ENCODE data around the gene EXT2.

Gene EXT2

GRCh38 chr11:44236296-44236695, 140.8 kb downstream of the EXT2 start:
- FAIRE-seq (no peak), DNase-seq (ENCODE audit: low spot score) (no peak)

DNA sequence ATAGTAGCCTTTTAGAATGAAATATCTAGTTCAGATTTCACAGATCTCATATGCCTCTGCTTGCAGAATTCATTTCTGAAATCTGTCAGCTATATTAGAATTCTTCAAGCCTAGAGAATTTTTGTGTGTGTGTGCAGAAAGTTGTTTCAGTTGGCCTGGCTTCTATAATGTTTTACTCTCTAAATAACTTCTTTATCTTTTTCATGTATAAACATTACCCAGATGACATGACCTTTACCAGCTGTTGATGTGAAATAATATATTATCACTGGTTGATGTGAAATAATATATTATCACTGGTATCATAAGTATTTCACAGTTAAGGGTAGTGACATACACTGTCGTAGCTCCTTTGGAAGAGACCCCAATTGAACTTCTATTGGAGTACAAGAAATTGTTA, 141.7 kb downstream of the EXT2 start:
- DNase-seq (ENCODE audit: low spot score) (no peak), FAIRE-seq (no peak)

DNA sequence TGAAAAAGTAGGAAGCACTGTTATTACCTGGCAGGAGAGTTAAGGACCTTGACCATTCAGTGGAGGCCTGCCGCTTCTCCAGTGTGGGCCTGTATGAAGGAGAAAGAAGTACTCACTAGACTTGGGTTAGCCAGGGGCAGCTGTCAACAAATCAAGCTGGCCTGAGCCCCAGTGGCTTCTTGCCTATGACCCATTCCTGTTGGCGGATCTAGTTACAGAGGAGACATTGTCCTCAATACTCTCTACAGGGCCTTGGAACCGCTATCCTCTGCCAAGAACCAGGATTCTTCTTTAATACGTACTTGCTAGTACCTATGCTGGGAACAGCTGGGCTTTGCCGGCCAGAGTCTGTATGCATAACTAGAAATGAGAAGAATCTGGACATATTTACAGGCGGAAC, 146.4 kb downstream of the EXT2 start:
- DNase-seq (ENCODE audit: low spot score) = no peak
- no peak for FAIRE-seq

GRCh38 chr11:44243086-44243485, 147.6 kb downstream of the EXT2 start:
- no peak for DNase-seq (ENCODE audit: low spot score)
- FAIRE-seq = no peak

- peak; percentile 50 for FAIRE-seq
- DNase-seq (ENCODE audit: low spot score) = peak; percentile 82
Observed at GRCh38 chr11:44243595-44244343, 148.3 kb downstream of the EXT2 start.

DNA sequence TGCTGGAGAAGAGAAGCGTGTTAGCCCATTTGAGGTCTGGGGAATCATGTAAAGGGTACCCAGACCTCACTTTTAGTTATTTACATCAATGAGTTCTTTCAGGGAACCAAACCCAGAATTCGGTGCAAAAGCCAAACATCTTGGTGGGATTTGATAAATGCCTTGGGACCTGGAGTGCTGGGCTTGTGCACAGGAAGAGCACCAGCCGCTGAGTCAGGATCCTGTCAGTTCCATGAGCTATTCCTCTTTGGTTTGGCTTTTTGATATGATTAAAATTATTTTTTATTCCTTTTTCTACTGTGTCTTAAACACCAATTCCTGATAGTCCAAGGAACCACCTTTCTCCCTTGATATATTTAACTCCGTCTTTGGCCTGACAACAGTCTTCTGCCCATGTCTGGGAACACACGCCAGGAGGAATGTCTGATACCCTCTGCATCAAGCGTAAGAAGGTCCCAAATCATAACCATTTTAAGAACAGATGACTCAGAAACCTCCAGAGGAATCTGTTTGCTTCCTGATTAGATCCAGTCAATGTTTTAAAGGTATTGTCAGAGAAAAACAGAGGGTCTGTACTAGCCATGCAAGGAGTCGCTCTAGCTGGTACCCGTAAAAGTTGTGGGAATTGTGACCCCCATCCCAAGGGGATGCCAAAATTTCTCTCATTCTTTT, 149.3 kb downstream of the EXT2 start:
- FAIRE-seq = no peak
- no peak for DNase-seq (ENCODE audit: low spot score)

- no peak for DNase-seq (ENCODE audit: low spot score)
- no peak for FAIRE-seq
Observed at GRCh38 chr11:44246726-44247125, 151.2 kb downstream of the EXT2 start.

- DNase-seq (ENCODE audit: low spot score) (no peak), FAIRE-seq (no peak)
Observed at GRCh38 chr11:44247508-44247907, 152.0 kb downstream of the EXT2 start.

DNA sequence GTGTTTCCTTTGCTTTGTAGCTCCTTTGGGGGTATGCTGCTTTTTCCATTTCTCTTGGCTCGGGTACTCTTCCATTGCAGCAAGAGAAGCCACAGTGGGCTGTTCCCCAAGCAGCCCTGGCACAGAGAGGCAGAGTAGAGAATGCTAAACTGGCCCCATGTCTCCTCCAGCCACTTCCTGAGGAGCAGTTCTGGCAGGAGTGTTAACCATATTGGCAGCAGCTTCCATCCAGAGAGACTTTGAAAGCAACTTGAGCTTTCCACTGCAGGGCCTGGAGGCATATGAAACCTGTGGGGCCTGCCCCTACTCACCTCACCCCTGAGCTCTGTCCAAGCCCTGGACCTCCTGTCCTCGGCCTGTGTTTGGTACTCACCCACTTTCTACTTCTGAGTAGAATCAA, 152.6 kb downstream of the EXT2 start:
- DNase-seq (ENCODE audit: low spot score) (no peak), FAIRE-seq (no peak)

- no peak for DNase-seq (ENCODE audit: low spot score)
- no peak for FAIRE-seq
Observed at GRCh38 chr11:44250421-44250820, 154.9 kb downstream of the EXT2 start.

GRCh38 chr11:44252999-44253602, 157.6 kb downstream of the EXT2 start:
- DNase-seq (ENCODE audit: low spot score) (no peak), FAIRE-seq (no peak)

- DNase-seq (ENCODE audit: low spot score) = no peak
- no peak for FAIRE-seq
Observed at GRCh38 chr11:44255406-44256071, 160.1 kb downstream of the EXT2 start.

GRCh38 chr11:44256673-44257291, 161.3 kb downstream of the EXT2 start:
- FAIRE-seq = no peak

DNA sequence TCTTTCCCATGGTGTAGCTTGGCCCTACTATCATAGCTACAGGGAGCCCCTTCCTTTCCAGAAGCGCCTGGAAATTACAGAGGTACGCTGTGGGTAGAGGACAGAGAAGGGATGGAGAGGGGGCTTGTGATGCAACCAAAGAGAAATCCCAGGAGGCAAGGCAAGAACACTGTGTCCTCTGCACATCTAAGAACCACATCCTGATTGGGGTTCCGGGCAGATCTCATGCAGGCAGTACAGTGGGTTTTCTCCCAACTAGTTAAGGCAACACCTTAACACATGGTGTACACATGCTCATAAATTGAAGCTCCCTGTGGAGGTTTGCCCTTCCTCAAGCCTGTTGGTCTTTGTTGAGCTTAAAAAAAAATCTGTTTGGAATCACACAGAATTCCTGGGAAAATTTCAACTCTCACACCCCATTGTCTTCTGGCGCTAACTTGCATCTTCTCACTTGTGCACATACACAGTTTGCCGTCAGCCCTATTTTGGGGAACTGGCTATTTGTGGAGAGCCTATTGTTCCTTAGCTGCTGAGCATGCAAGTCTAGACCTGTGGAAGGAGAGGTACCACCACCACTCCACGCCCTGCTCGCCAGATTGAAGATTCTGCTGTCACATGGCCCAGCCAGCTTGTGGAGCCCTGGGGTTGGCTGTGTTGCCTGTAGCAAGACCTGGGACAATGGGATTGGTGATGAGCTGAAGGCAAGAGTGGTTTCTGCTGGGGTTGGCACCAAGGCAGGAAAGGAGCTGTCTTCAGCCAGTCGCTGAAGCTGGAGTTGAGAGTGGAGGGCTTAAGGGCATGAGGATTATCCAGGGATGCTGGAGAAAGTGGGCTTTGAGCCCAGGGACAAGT, 162.1 kb downstream of the EXT2 start:
- FAIRE-seq = no peak

More at GRCh38 chr11:44256673-44257291, 161.3 kb downstream of the EXT2 start:
- DNase-seq (ENCODE audit: low spot score) = no peak

DNA sequence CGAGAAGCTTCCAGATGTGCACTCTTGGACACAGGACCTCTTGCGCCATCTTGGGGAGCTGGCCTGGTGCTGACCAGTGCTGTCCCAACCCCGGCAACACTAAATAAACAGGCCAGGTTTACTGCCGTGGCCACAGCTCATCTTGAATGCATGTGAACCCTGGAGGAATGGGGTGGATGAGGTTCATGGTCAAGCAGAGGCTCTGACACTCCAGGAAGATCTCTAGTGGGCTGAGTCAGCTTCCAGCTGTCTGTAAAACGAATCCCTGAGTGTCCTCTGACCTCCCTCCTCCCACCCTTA, 162.7 kb downstream of the EXT2 start:
- FAIRE-seq = no peak

More for the DNA sequence above, 162.1 kb downstream of the EXT2 start:
- DNase-seq (ENCODE audit: low spot score) = no peak

GRCh38 chr11:44258839-44259420, 163.5 kb downstream of the EXT2 start:
- DNase-seq (ENCODE audit: low spot score) = no peak
- no peak for FAIRE-seq

More for the DNA sequence above, 162.7 kb downstream of the EXT2 start:
- no peak for DNase-seq (ENCODE audit: low spot score)

- FAIRE-seq (no peak), DNase-seq (ENCODE audit: low spot score) (no peak)
Observed at GRCh38 chr11:44260081-44260480, 164.6 kb downstream of the EXT2 start.

- FAIRE-seq (no peak), DNase-seq (ENCODE audit: low spot score) (no peak)
Observed at GRCh38 chr11:44261800-44262591, 166.5 kb downstream of the EXT2 start.

DNA sequence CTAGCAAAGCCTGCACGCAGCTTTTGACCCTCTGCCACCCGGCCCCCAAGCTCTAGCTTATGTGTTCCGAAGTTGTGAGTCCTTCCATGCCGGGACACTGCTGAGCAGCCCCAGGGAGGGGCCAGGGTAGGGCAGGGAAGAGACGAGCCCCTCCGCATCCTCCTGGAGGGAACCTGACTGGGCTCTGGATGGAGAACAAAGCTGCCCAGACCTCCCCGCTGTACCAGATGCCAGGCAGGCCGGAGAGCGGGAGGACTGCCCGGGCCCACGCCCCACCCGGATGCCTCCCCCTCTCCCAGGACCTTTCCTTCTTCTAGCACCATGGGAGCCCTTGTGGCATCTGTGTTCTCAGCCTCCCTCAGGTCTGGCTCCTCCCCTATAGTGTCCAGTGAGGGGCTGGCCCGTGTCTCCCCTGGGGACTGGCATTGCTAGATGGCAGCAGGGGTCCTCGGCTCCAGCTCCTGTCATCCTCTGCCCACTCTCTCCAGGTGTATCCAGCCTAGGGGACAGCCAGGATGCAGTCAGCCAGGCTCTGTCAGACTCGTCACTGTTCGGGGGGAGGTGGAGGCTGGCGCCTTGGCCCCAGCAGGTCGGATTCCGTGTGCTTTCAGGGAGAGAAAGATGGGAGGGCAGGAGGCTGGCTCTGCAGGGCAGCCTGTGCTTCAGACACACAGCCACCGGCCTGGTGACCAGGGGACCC, 168.4 kb downstream of the EXT2 start:
- FAIRE-seq (no peak), DNase-seq (ENCODE audit: low spot score) (no peak)

Data from urothelium cell line (cell line).